GM19397 (cell line): Measurements from ENCODE around the gene ASIC1.

Experiments used
- ATAC-seq: cut with Tn5 transposase; IDR thresholded peaks from one replicate; pipeline ENCODE4 v1.9.1; 2021; ENCODE audit warnings: mild to moderate bottlenecking, moderate library complexity; ENCODE audit not compliant: unreplicated experiment

The ASIC1 gene

GRCh38 chr12:50105913-50106450, 48.6 kb downstream of the ASIC1 start:
- ATAC-seq = no peak

GRCh38 chr12:50106907-50107306, 49.5 kb downstream of the ASIC1 start:
- no peak for ATAC-seq

- no peak for ATAC-seq
Measured at GRCh38 chr12:50107416-50108268, 50.2 kb downstream of the ASIC1 start.

- no peak for ATAC-seq
Measured at GRCh38 chr12:50109319-50109718, 51.9 kb downstream of the ASIC1 start.

GRCh38 chr12:50110127-50110761, 52.8 kb downstream of the ASIC1 start:
- ATAC-seq = no peak

- no peak for ATAC-seq
Measured at GRCh38 chr12:50110762-50111351, 53.5 kb downstream of the ASIC1 start.

GRCh38 chr12:50111395-50111692, 53.9 kb downstream of the ASIC1 start:
- peak; percentile 4 for ATAC-seq

GRCh38 chr12:50111693-50112455, 54.5 kb downstream of the ASIC1 start, which contains the start of gene COX14:
Gene COX14, plus strand, starts transcription at chr12:50112236. Its CDS starts 7,808 bp downstream, at chr12:50120044.
- peak; percentile 83 for ATAC-seq

- no peak for ATAC-seq
Measured at GRCh38 chr12:50112456-50113218, 55.2 kb downstream of the ASIC1 start.

- no peak for ATAC-seq
Measured at GRCh38 chr12:50117057-50117622, 59.7 kb downstream of the ASIC1 start.

GRCh38 chr12:50119387-50119786, 62.0 kb downstream of the ASIC1 start:
- ATAC-seq = no peak

GRCh38 chr12:50120521-50120920, 63.1 kb downstream of the ASIC1 start:
- no peak for ATAC-seq

GRCh38 chr12:50120953-50121352, 63.6 kb downstream of the ASIC1 start:
- ATAC-seq = no peak

GRCh38 chr12:50121641-50122040, 64.2 kb downstream of the ASIC1 start:
- no peak for ATAC-seq

- no peak for ATAC-seq
Measured at GRCh38 chr12:50123203-50123602, 65.8 kb downstream of the ASIC1 start.

- no peak for ATAC-seq
Measured at GRCh38 chr12:50127546-50127945, 70.2 kb downstream of the ASIC1 start.

GRCh38 chr12:50129290-50129689, 71.9 kb downstream of the ASIC1 start:
- ATAC-seq = no peak

GRCh38 chr12:50132505-50133135, 75.2 kb downstream of the ASIC1 start:
- no peak for ATAC-seq
